ENCODE results near the gene DPP9. TPM values are rescaled to one million over a fixed set of nuclear protein-coding genes. Genes with fewer than 3 reads are reported as not detected.

The DPP9 gene
- total and polyA plus RNA-seq, 2 of the 8 experiments (the other 6 are each of a cell fraction or from before 2014, with no cell fraction given): 11.6 to 40.7 TPM

- no peak for TF ChIP-seq EZH2 (IDR thresholded peaks at IDR 0.05; ENCODE audit: low read depth, low read length, severe bottlenecking)
- TF ChIP-seq CREB1 (IDR thresholded peaks at IDR 0.05): no peak
- TF ChIP-seq CBX5 (IDR thresholded peaks at IDR 0.05; ENCODE audit: low read depth, low read length): no peak
- TF ChIP-seq, protein P1, sequence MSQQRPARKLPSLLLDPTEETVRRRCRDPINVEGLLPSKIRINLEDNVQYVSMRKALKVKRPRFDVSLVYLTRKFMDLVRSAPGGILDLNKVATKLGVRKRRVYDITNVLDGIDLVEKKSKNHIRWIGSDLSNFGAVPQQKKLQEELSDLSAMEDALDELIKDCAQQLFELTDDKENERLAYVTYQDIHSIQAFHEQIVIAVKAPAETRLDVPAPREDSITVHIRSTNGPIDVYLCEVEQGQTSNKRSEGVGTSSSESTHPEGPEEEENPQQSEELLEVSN (IDR thresholded peaks at IDR 0.05): no peak
- no peak for TF ChIP-seq CTCF (IDR thresholded peaks at IDR 0.05; ENCODE audit: control extremely low read depth in 1 of 3, insufficient read depth in 1 of 3, low read depth in 1 of 3, low read length in 3 of 3)
- no peak for TF ChIP-seq POLR2AphosphoS5 (IDR thresholded peaks at IDR 0.05; ENCODE audit: low read depth, low read length)
- no peak for TF ChIP-seq ASH2L (IDR thresholded peaks at IDR 0.05; ENCODE audit: low read length)
Measured at GRCh38 chr19:4711211-4711610, 12.4 kb downstream of the DPP9 start (continued).
